Ishikawa (cell line): Measurements from ENCODE around the gene VIM.

ENCODE experiments used
- CEBPB ChIP-seq: IDR thresholded peaks from 2 replicates; pipeline ENCODE4 v1.6.1; 2012
- EGR1 ChIP-seq: IDR thresholded peaks from 2 replicates; pipeline ENCODE4 v1.6.1; 2012
- MAX ChIP-seq: IDR thresholded peaks from 2 replicates; pipeline ENCODE4 v1.6.1; 2012
- NFIC ChIP-seq: IDR thresholded peaks from 2 replicates; pipeline ENCODE4 v1.6.1; 2012
- RAD21 ChIP-seq: IDR thresholded peaks from 2 replicates; pipeline ENCODE4 v1.6.1; 2012; ENCODE audit warnings: low read depth
- REST ChIP-seq: IDR thresholded peaks from 2 replicates; pipeline ENCODE4 v1.6.1; 2012; ENCODE audit warnings: low read depth, mild to moderate bottlenecking
- TCF12 ChIP-seq: IDR thresholded peaks from 2 replicates; pipeline ENCODE4 v1.6.1; 2012; ENCODE audit warnings: low read depth
- USF1 ChIP-seq: IDR thresholded peaks from 2 replicates; pipeline ENCODE4 v1.6.1; 2012
- YY1 ChIP-seq: IDR thresholded peaks from 2 replicates; pipeline ENCODE4 v1.6.1; 2012; ENCODE audit warnings: low read depth
- ZBTB7A ChIP-seq: IDR thresholded peaks from 2 replicates; pipeline ENCODE4 v1.6.1; 2012; ENCODE audit warnings: low read depth

- TF ChIP-seq REST: no peak
- TF ChIP-seq EGR1: no peak
- no peak for TF ChIP-seq YY1
- TF ChIP-seq CEBPB: no peak
- TF ChIP-seq MAX: no peak
- no peak for TF ChIP-seq RAD21
- no peak for TF ChIP-seq ZBTB7A
- TF ChIP-seq USF1: no peak
- TF ChIP-seq NFIC: no peak
- TF ChIP-seq TCF12: no peak
Observed at GRCh38 chr10:17209881-17210280, 18.2 kb upstream of the VIM start.
